ENCODE measurements around the gene NCAPG2. TPM values are rescaled to one million over a fixed set of nuclear protein-coding genes. Genes with fewer than 3 reads are reported as not detected.

The NCAPG2 gene
- total RNA-seq, 2 donors from 2014 or later, result 0.66 to 8.8 TPM

DNA sequence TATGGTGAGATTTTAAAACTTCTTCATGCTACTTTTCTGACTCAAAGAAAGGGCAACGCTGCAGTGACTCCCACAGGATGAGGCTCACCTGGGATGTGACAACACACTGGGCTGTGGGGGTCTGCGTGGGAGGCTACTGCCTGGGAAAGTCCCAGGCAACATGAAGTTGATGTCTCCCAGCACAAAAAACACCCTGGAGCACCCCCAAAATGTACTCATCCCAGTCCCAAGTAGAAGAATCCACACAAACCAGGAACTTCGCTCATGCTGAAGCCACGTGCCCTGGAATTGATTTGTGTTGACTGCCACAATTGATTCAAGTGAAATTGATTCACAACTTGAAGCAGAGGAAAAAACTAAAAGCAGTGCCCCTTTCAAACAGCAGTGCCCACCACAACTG is 92.1 kb downstream of the NCAPG2 start:
- no peak for TF ChIP-seq POLR2A (IDR thresholded peaks at IDR 0.05)
- TF ChIP-seq, protein P1, sequence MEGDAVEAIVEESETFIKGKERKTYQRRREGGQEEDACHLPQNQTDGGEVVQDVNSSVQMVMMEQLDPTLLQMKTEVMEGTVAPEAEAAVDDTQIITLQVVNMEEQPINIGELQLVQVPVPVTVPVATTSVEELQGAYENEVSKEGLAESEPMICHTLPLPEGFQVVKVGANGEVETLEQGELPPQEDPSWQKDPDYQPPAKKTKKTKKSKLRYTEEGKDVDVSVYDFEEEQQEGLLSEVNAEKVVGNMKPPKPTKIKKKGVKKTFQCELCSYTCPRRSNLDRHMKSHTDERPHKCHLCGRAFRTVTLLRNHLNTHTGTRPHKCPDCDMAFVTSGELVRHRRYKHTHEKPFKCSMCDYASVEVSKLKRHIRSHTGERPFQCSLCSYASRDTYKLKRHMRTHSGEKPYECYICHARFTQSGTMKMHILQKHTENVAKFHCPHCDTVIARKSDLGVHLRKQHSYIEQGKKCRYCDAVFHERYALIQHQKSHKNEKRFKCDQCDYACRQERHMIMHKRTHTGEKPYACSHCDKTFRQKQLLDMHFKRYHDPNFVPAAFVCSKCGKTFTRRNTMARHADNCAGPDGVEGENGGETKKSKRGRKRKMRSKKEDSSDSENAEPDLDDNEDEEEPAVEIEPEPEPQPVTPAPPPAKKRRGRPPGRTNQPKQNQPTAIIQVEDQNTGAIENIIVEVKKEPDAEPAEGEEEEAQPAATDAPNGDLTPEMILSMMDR (IDR thresholded peaks at IDR 0.05), result no peak
- no peaks in the 10 kb centered on the region for H3K27me3 ChIP-seq
- H3K4me3 ChIP-seq, result no peak overlapping the region
- no peaks in the 10 kb centered on the region for H3K4me1 ChIP-seq
- no peaks in the 10 kb centered on the region for H3K9me3 ChIP-seq
- H3K36me3 ChIP-seq (replicated peaks in 1 of 2; ENCODE audit: insufficient read depth in 1 of 2, low read depth in 2 of 2), result no peaks in the 10 kb centered on the region
- no peak for ATAC-seq
- intact Hi-C loops (cut with DNase I), result no loop called here
- 94 to 96% methylated on average over 4 of the region's 4 CpGs for WGBS, 2 donors
- no peak overlapping the region for H3K27ac ChIP-seq
- DNase-seq, result no peak

DNA sequence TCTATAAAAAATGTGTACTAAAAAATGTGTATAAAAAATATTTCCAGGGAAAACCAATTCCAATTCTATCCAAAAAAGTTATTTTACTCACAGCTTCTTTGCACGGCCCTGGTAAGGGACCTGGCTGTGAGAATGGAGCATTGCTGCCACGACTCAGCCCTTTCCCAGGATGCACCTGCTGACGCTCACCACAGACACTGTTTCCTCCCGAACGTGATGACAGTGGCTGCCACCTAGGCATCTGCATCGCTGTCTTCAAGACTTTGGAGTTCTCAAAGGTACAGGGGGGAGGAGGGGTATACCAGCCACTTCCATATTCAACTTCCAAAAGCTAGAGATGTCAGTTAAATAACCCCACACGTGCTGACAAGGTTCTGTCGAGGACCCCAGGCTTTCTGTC is 93.1 kb downstream of the NCAPG2 start:
- Histone ChIP-seq H3K27ac (no peak overlapping the region), H3K36me3 (replicated peaks in 1 of 2; ENCODE audit: insufficient read depth in 1 of 2, low read depth in 2 of 2) (no peaks in the 10 kb centered on the region), H3K4me1 (no peaks in the 10 kb centered on the region), H3K4me3 (no peak overlapping the region), H3K27me3 (no peaks in the 10 kb centered on the region), H3K9me3 (no peaks in the 10 kb centered on the region)
- no peak for ATAC-seq
- intact Hi-C loops (cut with DNase I), result no loop called here
- no peak for DNase-seq
- 69 to 87% methylated on average over 8 of the region's 8 CpGs for WGBS, 2 donors
- TF ChIP-seq POLR2A (IDR thresholded peaks at IDR 0.05), result no peak
- TF ChIP-seq, protein P1 (IDR thresholded peaks at IDR 0.05), result no peak

DNA sequence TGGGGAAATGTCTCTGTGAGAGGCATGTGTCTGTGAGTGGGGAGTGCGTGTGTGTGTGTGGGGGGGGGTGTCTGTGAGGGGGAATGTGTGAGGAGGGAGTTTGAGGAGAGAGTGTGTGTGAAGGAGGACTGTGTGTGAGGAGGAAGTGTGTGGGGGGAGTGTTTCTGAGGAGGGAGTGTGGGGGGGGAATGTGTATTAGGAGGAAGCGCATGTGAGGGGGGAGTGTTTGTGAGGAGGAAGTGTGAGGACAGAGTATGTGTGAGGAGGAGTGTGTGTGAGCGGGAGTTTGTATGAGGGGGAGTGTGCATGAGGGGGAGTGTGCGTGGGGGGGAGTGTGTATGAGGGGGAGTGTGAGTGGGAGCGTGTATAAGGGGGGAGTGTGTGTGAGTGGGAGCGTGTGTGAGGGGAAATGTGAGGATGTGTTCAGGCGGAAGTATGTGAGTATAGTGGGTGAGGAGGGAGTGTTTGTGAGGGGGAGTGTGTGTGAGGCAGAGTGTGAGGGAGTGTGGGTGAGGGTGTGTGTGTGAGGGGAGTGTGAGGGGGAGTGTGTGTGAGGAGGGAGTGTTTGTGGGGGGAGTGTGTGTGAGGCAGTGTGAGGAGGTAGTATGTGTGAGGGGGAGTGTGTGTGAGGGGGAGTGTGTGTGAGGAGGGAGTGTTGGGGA is 95.2 kb downstream of the NCAPG2 start:
- H3K9me3 ChIP-seq, result no peaks in the 10 kb centered on the region

DNA sequence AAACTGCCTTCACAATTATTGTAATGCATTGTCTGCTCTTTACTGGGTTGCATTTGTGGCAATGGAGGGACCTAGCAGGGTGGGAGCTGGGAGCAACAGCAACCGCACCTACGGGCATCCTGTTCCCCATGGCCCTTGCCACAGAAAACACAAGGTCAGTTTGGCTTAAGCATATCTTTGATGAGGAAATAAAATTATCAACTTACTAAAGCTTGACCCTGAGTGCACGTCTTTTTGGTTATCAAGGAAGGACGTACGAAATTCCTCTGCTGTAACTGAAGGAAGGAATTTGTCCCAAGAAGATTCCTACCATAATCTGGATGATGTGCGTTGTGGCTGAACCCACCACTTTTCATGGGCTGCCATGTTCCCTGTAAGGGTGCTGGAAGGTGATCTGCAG is 97.0 kb downstream of the NCAPG2 start:
- Histone ChIP-seq H3K4me1 (no peaks in the 10 kb centered on the region), H3K27ac (no peak overlapping the region), H3K9me3 (no peaks in the 10 kb centered on the region), H3K4me3 (no peak overlapping the region), H3K36me3 (replicated peaks in 1 of 2; ENCODE audit: insufficient read depth in 1 of 2, low read depth in 2 of 2) (no peaks in the 10 kb centered on the region), H3K27me3 (no peaks in the 10 kb centered on the region)
- 89 to 93% methylated on average over 6 of the region's 6 CpGs for WGBS, 2 donors
- intact Hi-C loops (cut with DNase I), result no loop called here
- DNase-seq (no peak), ATAC-seq (no peak)
- TF ChIP-seq, protein P1 (IDR thresholded peaks at IDR 0.05), result no peak
- TF ChIP-seq POLR2A (IDR thresholded peaks at IDR 0.05), result no peak

More for the DNA sequence above, 95.2 kb downstream of the NCAPG2 start:
- intact Hi-C loops (cut with DNase I), result no loop called here
- WGBS, 2 donors, result 86 to 91% methylated on average over 6 to 7 of the region's 7 CpGs
- ATAC-seq, result no peak
- H3K4me3 ChIP-seq, result no peak overlapping the region
- H3K27me3 ChIP-seq, result no peaks in the 10 kb centered on the region
- no peak for DNase-seq
- no peaks in the 10 kb centered on the region for H3K4me1 ChIP-seq
- no peak overlapping the region for H3K27ac ChIP-seq
- H3K36me3 ChIP-seq (replicated peaks in 1 of 2; ENCODE audit: insufficient read depth in 1 of 2, low read depth in 2 of 2), result no peaks in the 10 kb centered on the region
- TF ChIP-seq POLR2A (IDR thresholded peaks at IDR 0.05), result no peak
- TF ChIP-seq, protein P1 (IDR thresholded peaks at IDR 0.05), result no peak

All from body of pancreas (tissue), 4 donors.